22Rv1 (cell line): Measurements from ENCODE around the gene ITGB4.

Experiments
- H3K27ac ChIP-seq: fragments of 450-650 bp; 2 replicates; pipeline ENCODE4 v1.5.1; 2017
- ZFX ChIP-seq: fragments of 450-650 bp; IDR thresholded peaks from 2 replicates; pipeline ENCODE4 v1.6.1; 2017; ENCODE audit warnings: antibody characterized with exemption, borderline replicate concordance
- TF ChIP-seq, protein P1 (sequence below): fragments of 450-650 bp; IDR thresholded peaks from 2 replicates; pipeline ENCODE4 v1.5.1; 2017; ENCODE audit warnings: mild to moderate bottlenecking

ITGB4 gene

DNA sequence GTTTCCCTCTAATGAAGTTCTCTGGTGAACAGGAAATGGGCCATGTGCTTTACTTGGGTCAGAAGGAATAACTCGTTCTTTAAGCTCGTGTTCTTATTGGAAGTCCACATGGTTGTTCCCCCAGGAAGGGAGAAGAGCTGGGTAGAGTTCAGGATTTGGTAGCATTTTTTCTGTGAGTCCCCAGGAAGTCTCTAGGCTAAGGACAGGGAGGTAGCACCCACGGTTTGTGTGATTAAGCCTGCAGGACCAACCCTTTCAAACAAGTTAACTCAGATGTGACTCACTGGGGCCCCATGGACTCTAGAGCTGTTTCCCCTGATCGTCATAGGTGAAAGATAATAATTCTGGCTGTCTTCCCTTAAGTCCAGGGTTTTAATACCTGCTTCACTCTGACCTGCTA is 37.7 kb upstream of the ITGB4 start:
- no peak for TF ChIP-seq ZFX
- TF ChIP-seq, protein P1, sequence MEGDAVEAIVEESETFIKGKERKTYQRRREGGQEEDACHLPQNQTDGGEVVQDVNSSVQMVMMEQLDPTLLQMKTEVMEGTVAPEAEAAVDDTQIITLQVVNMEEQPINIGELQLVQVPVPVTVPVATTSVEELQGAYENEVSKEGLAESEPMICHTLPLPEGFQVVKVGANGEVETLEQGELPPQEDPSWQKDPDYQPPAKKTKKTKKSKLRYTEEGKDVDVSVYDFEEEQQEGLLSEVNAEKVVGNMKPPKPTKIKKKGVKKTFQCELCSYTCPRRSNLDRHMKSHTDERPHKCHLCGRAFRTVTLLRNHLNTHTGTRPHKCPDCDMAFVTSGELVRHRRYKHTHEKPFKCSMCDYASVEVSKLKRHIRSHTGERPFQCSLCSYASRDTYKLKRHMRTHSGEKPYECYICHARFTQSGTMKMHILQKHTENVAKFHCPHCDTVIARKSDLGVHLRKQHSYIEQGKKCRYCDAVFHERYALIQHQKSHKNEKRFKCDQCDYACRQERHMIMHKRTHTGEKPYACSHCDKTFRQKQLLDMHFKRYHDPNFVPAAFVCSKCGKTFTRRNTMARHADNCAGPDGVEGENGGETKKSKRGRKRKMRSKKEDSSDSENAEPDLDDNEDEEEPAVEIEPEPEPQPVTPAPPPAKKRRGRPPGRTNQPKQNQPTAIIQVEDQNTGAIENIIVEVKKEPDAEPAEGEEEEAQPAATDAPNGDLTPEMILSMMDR = no peak
- no peak overlapping the region for H3K27ac ChIP-seq

DNA sequence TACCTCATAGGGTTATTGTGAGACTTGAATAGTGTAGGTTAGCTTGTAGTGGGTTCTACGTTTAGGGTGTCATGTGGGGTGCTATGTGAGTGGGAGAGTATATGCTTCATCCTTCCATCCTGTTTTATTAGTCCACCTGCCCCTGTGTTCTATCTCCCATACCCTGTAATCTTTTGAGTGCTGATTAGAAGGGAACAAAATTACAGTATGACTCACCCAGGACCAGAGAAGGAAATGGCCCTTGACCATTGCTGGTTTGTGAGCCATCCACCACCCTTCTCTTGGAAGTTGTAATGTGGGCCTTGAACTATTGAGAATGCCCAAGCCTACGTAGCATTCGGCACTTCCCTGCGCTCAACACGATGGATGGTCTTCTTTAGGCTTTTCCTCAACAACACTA is 37.0 kb upstream of the ITGB4 start:
- TF ChIP-seq, protein P1 = no peak
- TF ChIP-seq ZFX = no peak
- no peak overlapping the region for H3K27ac ChIP-seq

DNA sequence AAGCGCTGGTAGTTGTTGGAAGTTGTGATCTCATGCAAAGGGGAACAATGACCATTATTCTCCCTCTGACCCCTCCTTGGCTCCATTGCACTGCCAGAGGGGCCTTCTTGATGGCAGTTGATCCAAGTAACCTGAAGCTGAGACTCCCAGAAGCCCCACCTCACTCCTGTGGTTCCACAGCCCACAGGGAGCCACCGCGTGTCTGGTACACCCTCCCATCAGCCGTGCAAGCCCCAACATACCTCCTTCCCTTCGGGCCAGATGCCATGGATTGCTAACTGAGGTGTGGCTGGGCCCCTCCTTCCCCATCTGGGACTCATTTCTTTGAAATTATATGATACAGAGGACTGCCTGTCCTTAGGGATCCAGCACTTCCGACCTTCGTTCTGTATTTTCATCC is 36.3 kb upstream of the ITGB4 start:
- H3K27ac ChIP-seq = no peak overlapping the region
- no peak for TF ChIP-seq ZFX
- TF ChIP-seq, protein P1 = no peak

DNA sequence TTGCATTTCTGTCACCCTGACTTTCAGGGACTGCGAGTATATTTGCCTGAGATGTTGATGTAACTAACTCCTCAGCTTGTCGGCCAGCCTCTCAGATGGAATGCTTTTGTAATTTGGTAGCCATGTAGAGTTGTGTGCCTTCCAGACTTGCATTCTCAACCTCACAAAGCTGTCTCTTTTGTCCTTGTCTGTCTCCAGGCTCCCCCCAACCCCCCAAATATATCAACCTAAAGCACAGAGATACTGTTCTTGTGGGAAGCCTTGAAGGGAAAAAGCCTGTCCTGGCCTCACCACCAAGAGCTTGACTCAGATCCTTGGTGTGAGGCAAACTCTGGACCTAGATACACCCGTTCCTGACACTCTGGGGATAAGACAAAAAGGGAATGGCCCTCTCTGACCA is 35.8 kb upstream of the ITGB4 start:
- TF ChIP-seq ZFX = no peak
- TF ChIP-seq, protein P1 = no peak
- no peak overlapping the region for H3K27ac ChIP-seq

- H3K27ac ChIP-seq = no peak overlapping the region
- TF ChIP-seq ZFX = no peak
These were observed 32.9 kb upstream of the ITGB4 start for GRCh38 chr17:75688209-75688825.

GRCh38 chr17:75689441-75689873 is 31.8 kb upstream of the ITGB4 start:
- TF ChIP-seq, protein P1 = no peak
- TF ChIP-seq ZFX = no peak
- no peak overlapping the region for H3K27ac ChIP-seq

DNA sequence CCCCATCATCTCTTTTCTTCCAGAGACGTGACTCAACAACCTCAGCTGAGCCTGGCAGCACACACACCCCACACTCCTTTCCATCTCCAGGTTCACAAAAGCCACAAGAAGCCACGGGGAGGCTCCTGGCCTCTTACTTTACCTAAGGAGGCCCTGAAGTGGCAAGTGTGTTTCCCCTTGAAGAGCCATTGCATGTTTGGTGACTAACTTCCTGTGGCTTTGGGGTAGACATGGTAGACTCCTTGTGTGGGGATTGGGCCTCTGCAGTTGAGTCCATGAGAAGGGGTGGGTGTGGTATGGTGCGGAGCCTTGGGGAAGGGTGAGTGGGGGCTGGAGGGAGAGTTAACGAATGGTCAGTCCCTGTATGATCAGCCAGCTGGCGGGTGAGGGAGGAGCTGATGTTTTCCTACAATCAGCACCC is 29.9 kb upstream of the ITGB4 start:
- TF ChIP-seq, protein P1 = no peak
- no peak for TF ChIP-seq ZFX
- H3K27ac ChIP-seq = no peak overlapping the region
